Natural killer cell (primary cell): ENCODE measurements around the gene IL1F10. TPM values are rescaled to one million over a fixed set of nuclear protein-coding genes. Genes with fewer than 3 reads are reported as not detected.

ENCODE experiments used
- ATAC-seq, 3 donors: fragments of 150-1000 bp in 2 of 3; fragments of 200-7000 bp in 1 of 3; cut with Tn5 transposase; 1 replicate in 1 of 3; 2 replicates in 2 of 3; pipeline ENCODE4 v1.10.0; 2021; ENCODE audit warnings: mild to moderate bottlenecking in 2 of 3, moderate library complexity in 2 of 3
- DNase-seq, 2 donors: peaks; one replicate each; pipeline versions ENCODE4 v3.0.0 to v3.0.0-alpha.2; 2013 to 2021; ENCODE audit warnings: mixed read lengths in 1 of 2
- H3K27ac ChIP-seq: one replicate; pipeline ENCODE4 v1.5.1; 2013; ENCODE audit warnings: mild to moderate bottlenecking, low read length
- H3K27me3 ChIP-seq: one replicate; pipeline ENCODE4 v1.6.1; 2013; ENCODE audit warnings: low read length; ENCODE audit not compliant: control insufficient read depth, insufficient read depth
- H3K36me3 ChIP-seq: one replicate; pipeline ENCODE4 v1.6.1; 2013; ENCODE audit warnings: low read length; ENCODE audit not compliant: control insufficient read depth, insufficient read depth
- H3K4me1 ChIP-seq: one replicate; pipeline ENCODE4 v1.6.1; 2013; ENCODE audit warnings: low read length; ENCODE audit not compliant: control insufficient read depth, insufficient read depth
- H3K4me3 ChIP-seq: one replicate; pipeline ENCODE4 v1.5.1; 2013; ENCODE audit warnings: low read length
- H3K9me3 ChIP-seq: one replicate; pipeline ENCODE4 v1.6.1; 2013; ENCODE audit warnings: low read length; ENCODE audit not compliant: control insufficient read depth, insufficient read depth
- H3K27ac Mint-ChIP-seq, 2 donors: one replicate each; pipeline ENCODE4 v1.8.0; 2022; ENCODE audit warnings: mild to moderate bottlenecking in 2 of 2, mixed read lengths in 2 of 2, moderate library complexity in 1 of 2
- H3K27me3 Mint-ChIP-seq, 2 donors: one replicate each; pipeline ENCODE4 v1.8.0; 2022; ENCODE audit warnings: low read depth in 2 of 2, mixed read lengths in 2 of 2
- H3K36me3 Mint-ChIP-seq: one replicate; pipeline ENCODE4 v1.8.0; 2022; ENCODE audit warnings: mixed read lengths
- H3K4me1 Mint-ChIP-seq, 2 donors: one replicate each; pipeline ENCODE4 v1.8.0; 2022; ENCODE audit warnings: mixed read lengths in 2 of 2
- H3K4me3 Mint-ChIP-seq: one replicate; pipeline ENCODE4 v1.8.0; 2022; ENCODE audit warnings: mild to moderate bottlenecking, moderate library complexity, mixed read lengths
- H3K9me3 Mint-ChIP-seq, 2 donors: one replicate each; pipeline ENCODE4 v1.8.0; 2022; ENCODE audit warnings: mixed read lengths in 2 of 2
- CTCF ChIP-seq: fragments of 200-600 bp; IDR thresholded peaks from one replicate; pipeline ENCODE4 v1.8.0; 2022; ENCODE audit warnings: antibody characterized with exemption
- WGBS: methylation state at CpG from one replicate; pipeline ENCODE4 v1.1.7; 2013; ENCODE audit warnings: missing lambda C conversion rate; ENCODE audit not compliant: insufficient coverage; 5-methylcytosine and 5-hydroxymethylcytosine counted together
- intact Hi-C: fragments of 100-400 bp; cut with micrococcal nuclease; formaldehyde crosslinking; loops from one replicate; pipeline ENCODE4 v1.14.2; 2022
- total RNA-seq, 4 donors: library from RNA; stranded (reverse); fragments of 120-200 nt in 1 of 4; gene quantifications; one replicate each; pipeline versions ENCODE4 v1.2.3 to v1.2.4, GENCODE V29; 2013 to 2022

Gene IL1F10
- total RNA-seq, 3 donors from 2014 or later (not counting 1 experiment from before 2014, with no cell fraction given), result not detected

GRCh38 chr2:113098532-113098931 lies 30.8 kb downstream of the IL1F10 start:
- no peak for TF ChIP-seq CTCF
- Mint-ChIP-seq H3K9me3 (peaks cover 0 to 3% of the 10 kb centered on the region in 2 donors), H3K36me3 (peaks cover 7% of the 10 kb centered on the region), H3K27me3 (peaks cover 0 to 13% of the 10 kb centered on the region in 2 donors), H3K4me3 (peak overlapping the region; percentile 79), H3K27ac (peak overlapping the region; percentile 61 to 82), H3K4me1 (peaks cover 12% of the 10 kb centered on the region in 2 donors)
- no peak for DNase-seq
- intact Hi-C loops, result no loop called here
- 97% methylated on average over 6 of the region's 6 CpGs for WGBS
- peaks cover 9% of the 10 kb centered on the region for H3K4me1 ChIP-seq
- H3K36me3 ChIP-seq, result no peaks in the 10 kb centered on the region
- H3K27ac ChIP-seq, result peak overlapping the region; percentile 19
- no peaks in the 10 kb centered on the region for H3K27me3 ChIP-seq
- no peak for ATAC-seq
- no peak overlapping the region for H3K4me3 ChIP-seq
- H3K9me3 ChIP-seq, result no peaks in the 10 kb centered on the region

- Histone ChIP-seq H3K4me1 (peaks cover 9% of the 10 kb centered on the region), H3K4me3 (no peak overlapping the region), H3K9me3 (no peaks in the 10 kb centered on the region), H3K27ac (no peak overlapping the region), H3K27me3 (no peaks in the 10 kb centered on the region), H3K36me3 (no peaks in the 10 kb centered on the region)
- Mint-ChIP-seq H3K27me3 (peaks cover 4 to 6% of the 10 kb centered on the region in 2 donors), H3K4me1 (peaks cover 12% of the 10 kb centered on the region in 2 donors), H3K9me3 (peaks cover 0 to 3% of the 10 kb centered on the region in 2 donors), H3K4me3 (no peak overlapping the region), H3K27ac (no peak overlapping the region), H3K36me3 (no peaks in the 10 kb centered on the region)
- DNase-seq (no peak), ATAC-seq (no peak)
- 97% methylated on average over 2 of the region's 2 CpGs for WGBS
- TF ChIP-seq CTCF, result no peak
- intact Hi-C loops, result no loop called here
Observed at GRCh38 chr2:113102133-113102532, 34.4 kb downstream of the IL1F10 start.

- TF ChIP-seq CTCF, result no peak
- Mint-ChIP-seq H3K27ac (no peak overlapping the region), H3K36me3 (no peaks in the 10 kb centered on the region), H3K4me3 (no peak overlapping the region), H3K9me3 (no peaks in the 10 kb centered on the region), H3K4me1 (peaks cover 4% of the 10 kb centered on the region in 2 donors), H3K27me3 (peaks cover 4 to 9% of the 10 kb centered on the region in 2 donors)
- no peak overlapping the region for H3K27ac ChIP-seq
- 97% methylated on average over 4 of the region's 4 CpGs for WGBS
- intact Hi-C loops, result no loop called here
- no peaks in the 10 kb centered on the region for H3K36me3 ChIP-seq
- H3K4me1 ChIP-seq, result peaks cover 6% of the 10 kb centered on the region
- DNase-seq (no peak), ATAC-seq (no peak)
- no peaks in the 10 kb centered on the region for H3K9me3 ChIP-seq
- no peak overlapping the region for H3K4me3 ChIP-seq
- no peaks in the 10 kb centered on the region for H3K27me3 ChIP-seq
Observed at GRCh38 chr2:113103277-113103676, 35.5 kb downstream of the IL1F10 start.

GRCh38 chr2:113104054-113104611 lies 36.4 kb downstream of the IL1F10 start:
- no peaks in the 10 kb centered on the region for H3K36me3 ChIP-seq
- intact Hi-C loops, result no loop called here
- no peak for DNase-seq
- no peak overlapping the region for H3K4me3 Mint-ChIP-seq
- H3K27me3 ChIP-seq, result no peaks in the 10 kb centered on the region
- H3K27me3 Mint-ChIP-seq, result peaks cover 10 to 17% of the 10 kb centered on the region in 2 donors
- no peaks in the 10 kb centered on the region for H3K9me3 Mint-ChIP-seq
- no peak overlapping the region for H3K4me3 ChIP-seq
- no peak for TF ChIP-seq CTCF
- no peaks in the 10 kb centered on the region for H3K36me3 Mint-ChIP-seq
- no peak for ATAC-seq
- no peaks in the 10 kb centered on the region for H3K4me1 Mint-ChIP-seq
- 100% methylated on average over 2 of the region's 3 CpGs for WGBS
- H3K27ac ChIP-seq, result no peak overlapping the region
- H3K9me3 ChIP-seq, result no peaks in the 10 kb centered on the region
- H3K4me1 ChIP-seq, result no peaks in the 10 kb centered on the region
- H3K27ac Mint-ChIP-seq, result no peak overlapping the region
